IPS DF 4.7 (cell line): ENCODE results near the gene CACNG1.

Experiments used
- DNase-seq: peaks from one replicate; pipeline ENCODE4 v3.0.0-alpha.2; 2013; ENCODE audit warnings: low spot score; ENCODE audit errors: extremely low read depth

The CACNG1 gene

DNA sequence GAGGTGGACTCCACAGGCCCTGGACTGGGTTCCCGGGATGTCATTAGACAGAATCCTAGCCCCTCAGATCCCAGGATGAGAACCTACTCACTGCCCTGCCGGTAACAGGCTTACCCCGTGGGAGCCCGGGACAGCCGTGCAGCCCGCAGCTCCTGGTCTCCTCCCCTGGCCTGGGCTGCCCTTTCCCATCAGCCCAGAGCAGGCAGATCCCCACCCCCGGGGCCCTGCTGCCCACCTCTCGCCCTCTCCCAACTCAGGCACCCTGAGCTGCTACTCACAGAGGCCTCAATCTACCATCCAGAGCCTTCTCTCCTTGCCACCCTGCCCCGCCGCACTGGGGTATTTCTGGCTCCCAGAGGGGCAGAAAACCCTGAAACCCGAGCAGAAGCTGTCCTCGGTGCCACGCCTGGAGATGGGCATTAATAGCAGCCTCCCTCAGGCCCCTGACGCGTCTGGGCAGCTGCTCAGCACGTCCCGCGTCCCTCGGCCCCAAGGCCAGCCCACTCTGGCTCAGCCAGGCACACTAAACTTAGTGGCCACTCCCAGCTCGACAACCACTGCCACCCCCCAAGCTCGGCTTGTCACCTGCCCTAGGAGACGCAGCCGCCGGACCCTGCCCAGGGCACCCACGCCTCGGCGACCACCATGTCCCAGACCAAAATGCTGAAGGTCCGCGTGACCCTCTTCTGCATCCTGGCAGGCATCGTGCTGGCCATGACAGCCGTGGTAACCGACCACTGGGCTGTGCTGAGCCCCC lies at the start of gene CACNG1:
TSS of gene CACNG1 (plus strand) at position 539 of the 757 bp plus-strand sequence. CDS start at position 646, 107 bp downstream.
- DNase-seq = no peak

- no peak for DNase-seq
Observed at GRCh38 chr17:66994930-66995535, 49.3 kb upstream of the CACNG1 start.

DNA sequence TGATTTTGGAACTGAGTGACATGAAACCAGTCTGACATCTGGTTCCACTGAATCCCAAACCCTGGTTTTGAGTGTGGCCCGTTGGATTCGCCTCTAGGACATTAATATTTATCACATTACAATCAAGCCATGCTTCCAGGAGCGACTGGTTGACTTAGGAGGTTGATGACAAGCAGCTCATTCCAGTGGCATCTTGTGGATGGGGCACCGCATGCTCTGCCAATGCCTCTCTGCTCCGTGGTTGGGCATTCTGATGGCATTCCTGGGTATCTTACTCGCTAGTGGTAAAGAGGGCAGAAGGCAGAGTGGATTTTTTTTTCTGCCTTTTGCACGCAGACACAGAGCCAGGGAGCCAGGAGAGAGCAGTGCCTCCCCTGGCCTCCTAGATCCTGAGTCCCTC lies 48.4 kb upstream of the CACNG1 start:
- DNase-seq = no peak

GRCh38 chr17:66996926-66997325 lies 47.4 kb upstream of the CACNG1 start:
- no peak for DNase-seq

DNA sequence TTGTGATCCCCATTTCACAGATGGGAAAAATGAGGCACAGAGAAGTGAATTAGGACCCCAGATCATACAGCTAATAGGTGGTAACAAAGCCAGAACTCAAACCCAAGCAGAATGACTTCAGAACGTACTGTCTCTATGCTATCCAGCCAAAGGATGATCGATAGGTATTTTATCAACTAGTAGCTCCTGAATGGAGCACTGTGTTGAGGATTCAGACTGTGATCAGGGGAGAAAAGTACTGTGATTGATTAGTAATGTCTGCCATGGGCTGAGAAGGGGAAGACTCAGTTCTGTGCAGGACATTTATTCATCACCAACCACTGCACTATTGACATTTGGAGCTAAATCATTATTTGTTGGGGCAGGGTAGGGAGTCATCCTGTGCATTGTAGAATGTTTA lies 41.1 kb upstream of the CACNG1 start:
- no peak for DNase-seq

- DNase-seq = no peak
Observed at GRCh38 chr17:67004181-67004580, 40.2 kb upstream of the CACNG1 start.

DNA sequence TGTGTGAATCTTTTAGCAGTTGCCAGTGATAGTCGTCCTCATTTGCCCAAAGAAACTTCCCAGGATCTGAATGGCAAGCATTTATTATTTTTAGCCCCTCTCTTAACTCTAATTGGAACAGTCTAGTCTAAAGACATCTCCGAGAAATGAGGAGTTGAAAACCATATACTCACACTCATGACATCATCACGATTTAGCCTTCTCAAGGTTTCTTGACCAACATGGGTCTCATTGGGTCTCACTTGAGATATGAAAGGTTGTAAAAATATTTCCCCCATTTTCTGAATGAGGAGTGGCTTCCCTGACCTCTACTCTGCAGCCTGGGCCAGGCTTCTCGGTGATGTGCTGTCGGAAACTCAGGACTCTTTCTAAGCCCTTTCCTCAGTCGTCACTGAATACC lies 37.1 kb upstream of the CACNG1 start:
- no peak for DNase-seq

DNA sequence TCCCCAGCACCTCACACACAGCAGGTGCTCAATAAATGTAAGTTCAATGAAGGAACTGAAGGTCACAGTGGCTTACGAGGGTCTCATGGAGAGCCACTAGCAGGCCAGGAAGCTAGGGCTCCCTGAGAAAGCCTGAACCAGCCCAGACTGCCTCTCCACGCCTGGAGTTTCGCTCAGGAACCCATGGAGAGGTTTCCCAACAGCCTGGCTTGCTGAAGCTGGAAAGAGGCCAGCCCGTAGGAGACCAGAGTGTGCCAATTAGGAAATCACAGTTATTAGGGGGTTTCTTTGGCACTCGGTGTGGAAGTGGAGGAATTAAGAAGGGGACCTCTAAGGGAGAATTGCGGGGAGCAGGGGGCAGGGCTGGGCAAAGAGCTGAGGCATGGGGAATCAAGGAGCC lies 36.3 kb upstream of the CACNG1 start:
- DNase-seq = no peak

DNA sequence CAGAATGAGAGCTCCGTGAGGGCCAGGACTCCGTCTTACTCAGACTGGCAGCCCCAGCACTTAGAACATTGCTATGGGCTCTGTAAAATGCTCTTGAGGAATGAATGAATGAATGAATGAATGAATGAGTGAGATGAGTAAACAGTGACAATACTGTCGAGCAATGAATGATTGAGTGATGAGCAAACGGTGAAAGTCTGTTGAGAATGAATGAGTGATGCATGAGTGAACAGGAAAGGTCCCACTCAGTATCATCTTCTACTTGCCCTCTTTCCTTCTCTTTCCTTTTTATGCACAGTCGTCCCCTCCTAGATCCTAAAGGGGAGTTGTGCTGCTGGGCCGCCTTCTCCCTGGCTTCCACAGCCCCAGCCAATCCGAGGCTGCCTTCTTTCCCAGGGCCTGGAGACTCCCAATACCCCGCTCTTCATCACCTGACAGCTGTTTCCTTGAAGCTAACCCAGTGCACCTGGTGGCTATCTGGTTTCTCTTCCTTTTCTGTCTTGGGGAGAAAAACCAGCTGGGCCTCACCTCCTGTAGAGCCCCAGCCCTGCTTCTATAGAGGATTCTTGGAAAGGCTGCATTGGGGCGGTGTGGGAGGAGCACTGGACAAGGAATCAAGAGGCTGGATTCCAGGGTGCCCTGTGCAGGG lies 32.7 kb upstream of the CACNG1 start:
- DNase-seq = no peak

- no peak for DNase-seq
Observed at GRCh38 chr17:67013891-67014290, 30.5 kb upstream of the CACNG1 start.

GRCh38 chr17:67015001-67015400 lies 29.4 kb upstream of the CACNG1 start:
- no peak for DNase-seq

DNA sequence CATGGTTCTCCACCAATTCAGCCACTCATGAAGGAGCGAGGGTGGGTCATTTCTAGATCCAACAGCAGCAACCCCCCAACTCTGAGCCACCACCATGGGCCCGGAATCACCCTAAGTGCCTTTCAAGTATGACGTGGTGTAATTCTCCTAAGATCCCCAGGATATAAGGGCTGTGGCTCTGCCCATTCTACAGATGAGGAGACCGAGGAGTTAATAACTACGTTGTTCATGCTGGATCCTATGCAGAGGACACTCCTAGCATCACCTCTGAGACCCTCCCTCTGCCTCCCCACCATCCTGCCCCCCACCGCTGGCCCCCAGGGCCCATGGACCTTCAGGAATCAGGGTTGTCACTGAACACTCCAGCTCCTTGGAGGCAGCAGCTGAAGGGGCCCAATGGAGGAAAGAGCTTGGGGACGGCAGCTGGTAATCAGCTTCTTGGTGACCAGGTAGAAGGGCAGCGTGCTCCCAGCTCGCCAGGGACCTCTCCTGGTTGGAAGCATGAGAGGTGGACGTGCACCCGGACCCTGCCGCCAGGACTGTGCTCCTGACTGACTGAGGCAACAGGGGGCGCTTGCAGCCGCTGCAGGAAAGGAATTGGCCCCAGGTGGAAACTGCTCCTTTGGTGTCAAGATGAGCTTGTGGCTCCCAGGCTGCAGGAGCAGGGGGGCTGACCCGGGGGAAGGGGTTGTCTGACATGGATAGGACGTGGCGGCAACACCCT lies 28.2 kb upstream of the CACNG1 start:
- DNase-seq = peak; percentile 16

- no peak for DNase-seq
Observed at GRCh38 chr17:67017910-67018309, 26.4 kb upstream of the CACNG1 start.

DNA sequence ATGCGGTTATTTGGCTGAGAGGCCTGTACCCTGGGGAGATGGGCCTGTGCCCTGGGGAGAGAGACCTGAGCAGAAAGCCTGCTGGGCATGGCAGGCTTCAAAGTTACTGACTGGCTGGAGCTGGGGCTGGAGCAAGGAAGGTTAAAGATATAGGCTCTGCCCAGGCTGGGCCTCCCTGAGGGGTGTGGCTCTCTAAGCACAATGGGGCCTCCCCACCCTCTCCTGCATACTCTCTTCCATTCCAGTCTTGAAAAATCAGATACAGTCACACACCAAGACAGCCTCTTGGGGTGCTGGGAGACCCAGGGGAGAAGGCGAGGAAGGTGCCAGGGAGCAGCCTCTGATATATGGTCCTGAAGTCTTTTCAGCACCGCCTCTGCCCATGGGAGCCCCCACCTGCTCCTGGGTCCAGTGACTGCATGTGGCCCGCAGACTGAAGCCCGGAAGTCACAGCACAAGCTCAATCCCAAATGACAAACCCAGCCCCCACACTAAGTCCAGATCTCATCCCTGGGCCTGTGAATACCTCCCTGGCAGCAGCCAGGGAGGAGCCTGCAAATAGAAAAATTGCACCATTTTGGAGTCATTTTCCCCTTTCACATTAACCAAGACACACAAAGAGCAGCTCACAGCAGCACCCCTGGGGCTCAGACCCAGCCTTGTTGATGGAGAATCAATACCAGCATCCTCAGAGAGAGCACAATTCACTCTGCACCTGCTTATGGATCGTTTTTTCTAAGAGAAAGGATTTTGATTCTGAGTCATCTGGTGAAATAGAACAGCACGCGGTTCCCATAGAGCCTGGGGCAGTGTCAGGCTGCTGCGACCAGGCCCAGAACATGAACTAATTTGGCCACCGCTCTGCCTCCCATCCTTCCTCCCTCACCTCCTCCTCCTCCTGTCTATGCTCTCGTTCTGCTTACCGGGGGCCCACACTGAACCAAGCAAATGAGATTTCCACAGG lies 25.6 kb upstream of the CACNG1 start:
- no peak for DNase-seq

DNA sequence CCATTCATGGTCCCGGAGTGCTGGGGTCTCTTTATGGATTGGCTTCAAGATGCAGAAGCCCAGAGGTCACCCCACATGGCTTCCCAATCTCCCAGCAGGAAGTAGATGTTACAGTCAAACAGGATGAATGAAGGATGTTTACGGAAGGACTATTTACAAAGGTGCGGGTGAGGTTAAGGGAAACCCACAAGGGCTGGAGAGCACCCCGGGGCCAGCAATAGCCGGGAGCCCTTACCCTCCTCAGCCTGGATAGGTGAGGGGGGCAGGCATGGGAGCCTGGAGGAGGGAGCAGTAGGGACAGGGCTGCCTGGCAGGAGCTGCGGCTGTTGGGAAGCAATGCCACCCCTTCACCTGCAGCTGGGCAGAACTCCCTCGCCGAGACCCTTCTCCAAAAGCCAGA lies 24.5 kb upstream of the CACNG1 start:
- no peak for DNase-seq

- no peak for DNase-seq
Observed at GRCh38 chr17:67020293-67020766, 24.0 kb upstream of the CACNG1 start.

GRCh38 chr17:67021196-67021595 lies 23.2 kb upstream of the CACNG1 start:
- no peak for DNase-seq

- DNase-seq = no peak
Observed at GRCh38 chr17:67021743-67022450, 22.5 kb upstream of the CACNG1 start.

DNA sequence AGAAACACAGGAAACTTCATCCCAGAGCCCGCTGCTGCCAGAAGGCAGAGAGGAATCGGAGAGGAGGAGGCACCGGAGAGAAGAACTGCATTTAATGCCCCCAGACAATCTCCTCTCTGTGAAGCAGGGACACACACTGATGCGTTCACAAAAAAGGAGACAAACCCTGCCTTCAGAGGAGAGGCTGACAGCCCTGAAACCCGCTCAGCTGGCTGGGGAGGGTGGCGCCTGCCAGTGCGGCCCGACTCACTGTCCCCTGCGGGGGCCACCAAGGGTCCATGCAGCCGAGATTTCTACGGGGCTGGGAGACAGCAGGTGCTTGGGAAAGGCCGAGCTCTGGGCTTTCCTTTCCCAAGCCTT lies 21.9 kb upstream of the CACNG1 start:
- DNase-seq = no peak

DNA sequence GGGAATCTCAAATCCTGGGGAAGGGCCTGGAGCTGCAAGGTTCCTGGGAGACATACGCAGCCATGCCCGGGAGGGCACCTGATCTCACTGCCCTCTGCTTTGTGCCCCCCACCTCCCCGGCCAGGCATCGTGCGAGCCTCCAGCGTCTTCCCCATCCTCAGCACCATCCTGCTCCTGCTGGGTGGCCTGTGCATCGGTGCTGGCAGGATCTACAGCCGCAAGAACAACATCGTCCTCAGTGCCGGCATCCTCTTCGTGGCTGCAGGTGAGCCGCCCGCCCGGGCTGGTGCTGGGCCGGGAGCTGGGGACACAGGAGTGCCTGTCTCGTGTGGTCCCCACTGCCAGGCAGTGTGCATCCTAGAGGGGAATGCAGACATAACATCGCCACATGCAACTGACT lies 19.6 kb upstream of the CACNG1 start:
- DNase-seq = no peak
